IMR-90 (cell line): ENCODE measurements around the gene MS4A15. TPM values are rescaled to one million over a fixed set of nuclear protein-coding genes. Genes with fewer than 3 reads are reported as not detected.
A peak's percentile ranks its signal among the peaks of the same experiment; 100 is the strongest.

ENCODE experiments used
- ATAC-seq: fragments of 200-7000 bp; cut with Tn5 transposase; 2 replicates; pipeline ENCODE4 v1.9.1; 2020; ENCODE audit warnings: low read depth, mild to moderate bottlenecking, moderate library complexity
- BruUV-seq: library from RNA; stranded (reverse); fragments of 400-500 nt; replicated peaks from 2 replicates; lab custom pipeline; 2021; lab: Mats Ljungman, UMichigan
- CTCF ChIA-PET: fragments of 300-600 bp; formaldehyde crosslinking; extraction: SDS; loops from one replicate; lab custom pipeline; 2021; ENCODE audit warnings: antibody characterized with exemption; lab: Yijun Ruan, JAX
- POLR2A ChIA-PET: fragments of 300-600 bp; sonication (Branson Sonifier 250); formaldehyde crosslinking; loops from one replicate; lab custom pipeline; 2022; ENCODE audit warnings: antibody characterized with exemption; ENCODE audit not compliant: unreplicated experiment; lab: Charles Lee
- DNase-seq: peaks from one replicate; pipeline ENCODE4 v3.0.0; 2013
- H2AFZ ChIP-seq: replicated peaks from 2 replicates; pipeline ENCODE3; 2013; ENCODE audit warnings: low read length, mild to moderate bottlenecking; ENCODE audit not compliant: poor library complexity
- H2AK5ac ChIP-seq: 2 replicates; pipeline ENCODE4 v1.6.1; 2013; ENCODE audit warnings: low read depth, low read length, inconsistent platforms
- H2AK9ac ChIP-seq: replicated peaks from 2 replicates; pipeline ENCODE3; 2013; ENCODE audit warnings: mild to moderate bottlenecking, low read depth, low read length, moderate library complexity; ENCODE audit not compliant: poor library complexity
- H2BK120ac ChIP-seq: 2 replicates; pipeline ENCODE4 v1.6.1; 2013; ENCODE audit warnings: low read depth, low read length, inconsistent platforms
- H2BK15ac ChIP-seq: 3 replicates; pipeline ENCODE4 v1.6.1; 2013; ENCODE audit warnings: low read depth, low read length, inconsistent platforms
- H2BK20ac ChIP-seq: 2 replicates; pipeline ENCODE4 v1.6.1; 2013; ENCODE audit warnings: low read depth, mild to moderate bottlenecking, inconsistent platforms, low read length, moderate library complexity
- H2BK5ac ChIP-seq: 2 replicates; pipeline ENCODE4 v1.6.1; 2013; ENCODE audit warnings: mild to moderate bottlenecking, low read depth, low read length, inconsistent platforms; ENCODE audit not compliant: poor library complexity, severe bottlenecking
- H3K14ac ChIP-seq: replicated peaks from 2 replicates; pipeline ENCODE4 v1.6.1; 2013; ENCODE audit warnings: low read depth, low read length, inconsistent platforms
- H3K18ac ChIP-seq: 2 replicates; pipeline ENCODE4 v1.6.1; 2013; ENCODE audit warnings: low read depth, low read length, control low read depth
- H3K23ac ChIP-seq: 2 replicates; pipeline ENCODE4 v1.6.1; 2013; ENCODE audit warnings: low read depth, low read length, inconsistent platforms
- H3K27ac ChIP-seq: 2 replicates; pipeline ENCODE4 v1.5.1; 2013; ENCODE audit warnings: mild to moderate bottlenecking, control low read depth, low read length; ENCODE audit not compliant: insufficient read depth
- H3K27me3 ChIP-seq: 2 replicates; pipeline ENCODE4 v1.6.1; 2013; ENCODE audit warnings: low read length; ENCODE audit not compliant: control insufficient read depth, insufficient read depth
- H3K36me3 ChIP-seq: 2 replicates; pipeline ENCODE4 v1.6.1; 2013; ENCODE audit warnings: low read length, mixed read lengths; ENCODE audit not compliant: control insufficient read depth, insufficient read depth
- H3K4ac ChIP-seq: 2 replicates; pipeline ENCODE4 v1.6.1; 2013; ENCODE audit warnings: low read depth, low read length, inconsistent platforms
- H3K4me1 ChIP-seq: 2 replicates; pipeline ENCODE4 v1.6.1; 2013; ENCODE audit warnings: low read length, mixed read lengths; ENCODE audit not compliant: control insufficient read depth, insufficient read depth
- H3K4me2 ChIP-seq: 2 replicates; pipeline ENCODE4 v1.6.1; 2013; ENCODE audit warnings: low read depth, mild to moderate bottlenecking, control low read depth, low read length, moderate library complexity
- H3K4me3 ChIP-seq: 2 replicates; pipeline ENCODE4 v1.5.1; 2013; ENCODE audit warnings: low read depth, mild to moderate bottlenecking, control low read depth, low read length, moderate library complexity; ENCODE audit not compliant: insufficient read depth
- H3K56ac ChIP-seq: 2 replicates; pipeline ENCODE4 v1.6.1; 2013; ENCODE audit warnings: low read length, inconsistent platforms; ENCODE audit not compliant: insufficient read depth; ENCODE audit errors: extremely low read depth
- H3K79me1 ChIP-seq, 2 experiments: 2 replicates each; pipeline ENCODE4 v1.6.1; 2013; ENCODE audit warnings: low read length in 2 of 2, inconsistent platforms in 1 of 2, low read depth in 1 of 2
- H3K9ac ChIP-seq: 2 replicates; pipeline ENCODE4 v1.6.1; 2013; ENCODE audit warnings: low read depth, low read length, control low read depth
- H3K9me1 ChIP-seq: 2 replicates; pipeline ENCODE4 v1.6.1; 2013; ENCODE audit warnings: low read length, inconsistent platforms; ENCODE audit not compliant: insufficient read depth
- H3K9me3 ChIP-seq: 2 replicates; pipeline ENCODE4 v1.6.1; 2013; ENCODE audit warnings: low read length; ENCODE audit not compliant: control insufficient read depth, insufficient read depth
- H4K20me1 ChIP-seq: 2 replicates; pipeline ENCODE4 v1.6.1; 2013; ENCODE audit warnings: low read length, inconsistent platforms; ENCODE audit not compliant: insufficient read depth
- H4K5ac ChIP-seq: 2 replicates; pipeline ENCODE4 v1.6.1; 2013; ENCODE audit warnings: mild to moderate bottlenecking, low read depth, low read length, control low read depth
- H4K8ac ChIP-seq, 2 experiments: 2 replicates each; pipeline ENCODE4 v1.6.1; 2013; ENCODE audit warnings: low read depth in 2 of 2, low read length in 2 of 2, control low read depth in 1 of 2, inconsistent platforms in 1 of 2
- H4K91ac ChIP-seq: 2 replicates; pipeline ENCODE4 v1.6.1; 2013; ENCODE audit warnings: low read depth, low read length, inconsistent platforms; ENCODE audit not compliant: insufficient read depth
- CTCF ChIP-seq: conservative IDR thresholded peaks from 2 replicates; pipeline ENCODE4 v1.5.1; 2012; ENCODE audit warnings: mild to moderate bottlenecking, low read depth, low read length, improper control_type of control experiment
- FOS ChIP-seq: fragments of 150-350 bp; IDR thresholded peaks from 2 replicates; pipeline ENCODE4 v1.6.1; 2016; ENCODE audit warnings: low read depth, low read length
- MAFK ChIP-seq: IDR thresholded peaks from 2 replicates; pipeline ENCODE4 v1.6.1; 2012; ENCODE audit warnings: low read depth, low read length, improper control_type of control experiment
- MAZ ChIP-seq: IDR thresholded peaks from 2 replicates; pipeline ENCODE4 v1.6.1; 2012; ENCODE audit warnings: low read depth, mild to moderate bottlenecking, low read length, improper control_type of control experiment, moderate library complexity, borderline replicate concordance
- MXI1 ChIP-seq: IDR thresholded peaks from 2 replicates; pipeline ENCODE4 v1.6.1; 2012; ENCODE audit warnings: low read depth, mild to moderate bottlenecking, low read length, moderate library complexity, borderline replicate concordance
- POLR2A ChIP-seq: IDR thresholded peaks from 2 replicates; pipeline ENCODE4 v1.6.1; 2012; ENCODE audit warnings: mild to moderate bottlenecking, low read depth, low read length
- RCOR1 ChIP-seq: IDR thresholded peaks from 2 replicates; pipeline ENCODE4 v1.6.1; 2012; ENCODE audit warnings: mild to moderate bottlenecking, low read length, improper control_type of control experiment; ENCODE audit not compliant: insufficient replicate concordance
- RFX5 ChIP-seq: IDR thresholded peaks from 2 replicates; pipeline ENCODE4 v1.8.0; 2012; ENCODE audit warnings: low read depth, mild to moderate bottlenecking, low read length, moderate library complexity
- SMC3 ChIP-seq: fragments of 150-350 bp; IDR thresholded peaks from 2 replicates; pipeline ENCODE4 v1.6.1; 2016; ENCODE audit warnings: low read depth, mild to moderate bottlenecking, antibody characterized with exemption, low read length, moderate library complexity
- WGBS, 2 experiments: methylation state at CpG; one replicate each; pipeline versions ENCODE4 v1.1.5 to v1.1.7; 2013; ENCODE audit warnings: missing lambda C conversion rate in 2 of 2; ENCODE audit not compliant: insufficient read length in 1 of 2; ENCODE audit errors: extremely low coverage in 2 of 2; 5-methylcytosine and 5-hydroxymethylcytosine counted together
- dilution Hi-C: fragments of 300-500 bp; cut with HindIII; formaldehyde crosslinking; loops from one replicate; pipeline ENCODE4 v1.14.3; 2018; ENCODE audit warnings: low sequenced_read_pairs; ENCODE audit not compliant: unreplicated experiment
- in situ Hi-C: fragments of 300-500 bp; cut with MboI; formaldehyde crosslinking; loops from 3 replicates; pipeline ENCODE4 v1.14.3; 2019; ENCODE audit warnings: low sequenced_read_pairs, inconsistent platforms, mixed read lengths
- intact Hi-C: fragments of 100-400 bp; cut with micrococcal nuclease; formaldehyde crosslinking; loops from 2 replicates; pipeline ENCODE4 v1.10.0; 2022
- polyA plus RNA-seq, 3 experiments: library from polyadenylated mRNA; depleted of rRNA; stranded (reverse); fragments of >200 nt; gene quantifications; 2 replicates each; pipeline ENCODE4 v1.2.3, GENCODE V29; 2012; ENCODE audit warnings: low replicate concordance in 1 of 3
- total RNA-seq: library from RNA; depleted of rRNA; stranded (reverse); fragments of >200 nt; gene quantifications from 2 replicates; pipeline ENCODE4 v1.2.3, GENCODE V29; 2012

Gene MS4A15
- total and polyA plus RNA-seq, 2 of the 4 experiments (the other 2 are of a cell fraction), result not detected

- Histone ChIP-seq H3K4me1 (no peaks in the 10 kb centered on the region; the same call in 1 of the 2 replicates), H4K91ac (no peak overlapping the region), H2AK9ac (no peak overlapping the region), H2BK5ac (no peak overlapping the region), H3K9me1 (peaks cover 5% of the 10 kb centered on the region; the same call in 1 of the 2 replicates), H3K4ac (no peak overlapping the region; the same call in 1 of the 2 replicates), H2BK20ac (no peak overlapping the region), H3K23ac (no peak overlapping the region), H3K27ac (no peak overlapping the region), H4K8ac (no peak overlapping the region), H2AK5ac (peak overlapping the region; percentile 28; the same call in 1 of the 2 replicates), H2BK15ac (no peak overlapping the region), H3K27me3 (peaks cover 11% of the 10 kb centered on the region), H3K14ac (no peak overlapping the region), H3K56ac (no peak overlapping the region), H4K5ac (no peak overlapping the region), H3K4me3 (no peak overlapping the region), H2BK120ac (no peak overlapping the region), H3K9ac (no peak overlapping the region), H3K36me3 (no peaks in the 10 kb centered on the region), H3K9me3 (no peaks in the 10 kb centered on the region), H4K20me1 (no peaks in the 10 kb centered on the region), H2AFZ (peak overlapping the region; percentile 27), H3K79me1 (no peaks in the 10 kb centered on the region), H3K18ac (no peak overlapping the region), H3K4me2 (no peak overlapping the region)
- dilution Hi-C loops (no loop called here), in situ Hi-C loops (loop anchor here (5.0 kb wide), 1 partner anchor 121 kb away; no protein-coding TSS in a partner anchor), intact Hi-C loops (no loop called here)
- no TSS peak for BruUV-seq
- ChIA-PET POLR2A (no interaction called here), CTCF (interaction anchor here (0.5 to 2.6 kb wide), 6 partner anchors 8 to 1426 kb away, joined by 3 to 16 read pairs (median 4); no protein-coding TSS in a partner anchor)
- TF ChIP-seq SMC3 (no peak), MXI1 (no peak), RFX5 (no peak), MAZ (no peak), FOS (no peak), CTCF (no peak), RCOR1 (no peak), MAFK (no peak), POLR2A (no peak)
- ATAC-seq (no peak), DNase-seq (no peak)
- no CpG with 5 or more reads among the region's 4 CpGs for WGBS, 2 experiments
Observed at GRCh38 chr11:60776167-60776566, 19.5 kb downstream of the MS4A15 start.
